T-helper 17 cell (primary cell): Measurements from ENCODE around the gene PRDM16. TPM values are rescaled to one million over a fixed set of nuclear protein-coding genes. Genes with fewer than 3 reads are reported as not detected.
A peak's percentile ranks its signal among the peaks of the same experiment; 100 is the strongest.

Source experiments
- ATAC-seq: fragments of 150-1000 bp; cut with Tn5 transposase; 2 replicates; pipeline ENCODE4 v1.10.0; 2021; ENCODE audit warnings: mild to moderate bottlenecking, moderate library complexity
- DNase-seq, 3 donors: peaks; one replicate each; pipeline versions ENCODE4 v3.0.0 to v3.0.0-alpha.2; 2020 to 2021
- H3K9me3 ChIP-seq: one replicate; pipeline ENCODE4 v1.7.0; 2013; ENCODE audit warnings: low read length, mild to moderate bottlenecking; ENCODE audit not compliant: control insufficient read depth, poor library complexity, severe bottlenecking
- H3K27ac Mint-ChIP-seq: one replicate; pipeline ENCODE4 v1.8.0; 2022; ENCODE audit warnings: mild to moderate bottlenecking, moderate library complexity, mixed read lengths
- H3K27me3 Mint-ChIP-seq: one replicate; pipeline ENCODE4 v1.8.0; 2022; ENCODE audit warnings: mixed read lengths
- H3K36me3 Mint-ChIP-seq: one replicate; pipeline ENCODE4 v1.8.0; 2022; ENCODE audit warnings: low read depth, mixed read lengths
- H3K4me1 Mint-ChIP-seq: one replicate; pipeline ENCODE4 v1.8.0; 2022; ENCODE audit warnings: mild to moderate bottlenecking, mixed read lengths
- H3K4me3 Mint-ChIP-seq: one replicate; pipeline ENCODE4 v1.8.0; 2022; ENCODE audit warnings: mild to moderate bottlenecking, moderate library complexity, mixed read lengths
- total RNA-seq, 4 donors: library from RNA in 2 of 4; stranded (reverse) in 2 of 4; gene quantifications; one replicate each; pipeline ENCODE4 v1.2.3 and lab custom pipeline; 2022 to 2026

PRDM16 gene
- total RNA-seq, 2 donors from 2014 or later, result not detected

DNA sequence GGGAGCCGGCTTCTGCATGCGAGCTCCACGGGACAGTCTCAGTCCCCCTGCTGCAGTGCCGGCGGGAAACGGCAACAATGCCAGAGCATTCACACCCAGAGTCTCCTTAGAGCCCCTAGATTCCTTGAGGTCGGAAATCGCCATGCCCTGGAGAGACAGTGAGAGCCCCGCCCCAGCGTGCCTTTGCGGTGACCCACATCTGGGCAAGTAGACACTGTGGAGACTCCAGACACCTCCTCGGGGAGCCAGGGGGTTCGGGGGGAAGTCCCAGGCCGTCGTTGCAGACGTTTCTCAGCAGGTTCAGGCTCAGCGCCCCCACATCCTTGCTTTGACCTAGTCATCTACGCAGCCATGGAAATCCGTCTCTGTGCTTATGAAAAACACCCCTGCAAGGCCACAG lies 304.2 kb downstream of the PRDM16 start:
- DNase-seq (no peak), ATAC-seq (no peak)
- no peaks in the 10 kb centered on the region for H3K36me3 Mint-ChIP-seq
- H3K4me1 Mint-ChIP-seq, result peaks cover 6% of the 10 kb centered on the region
- no peaks in the 10 kb centered on the region for H3K9me3 ChIP-seq
- H3K4me3 Mint-ChIP-seq, result no peak overlapping the region
- peaks cover 5% of the 10 kb centered on the region for H3K27me3 Mint-ChIP-seq
- no peak overlapping the region for H3K27ac Mint-ChIP-seq

DNA sequence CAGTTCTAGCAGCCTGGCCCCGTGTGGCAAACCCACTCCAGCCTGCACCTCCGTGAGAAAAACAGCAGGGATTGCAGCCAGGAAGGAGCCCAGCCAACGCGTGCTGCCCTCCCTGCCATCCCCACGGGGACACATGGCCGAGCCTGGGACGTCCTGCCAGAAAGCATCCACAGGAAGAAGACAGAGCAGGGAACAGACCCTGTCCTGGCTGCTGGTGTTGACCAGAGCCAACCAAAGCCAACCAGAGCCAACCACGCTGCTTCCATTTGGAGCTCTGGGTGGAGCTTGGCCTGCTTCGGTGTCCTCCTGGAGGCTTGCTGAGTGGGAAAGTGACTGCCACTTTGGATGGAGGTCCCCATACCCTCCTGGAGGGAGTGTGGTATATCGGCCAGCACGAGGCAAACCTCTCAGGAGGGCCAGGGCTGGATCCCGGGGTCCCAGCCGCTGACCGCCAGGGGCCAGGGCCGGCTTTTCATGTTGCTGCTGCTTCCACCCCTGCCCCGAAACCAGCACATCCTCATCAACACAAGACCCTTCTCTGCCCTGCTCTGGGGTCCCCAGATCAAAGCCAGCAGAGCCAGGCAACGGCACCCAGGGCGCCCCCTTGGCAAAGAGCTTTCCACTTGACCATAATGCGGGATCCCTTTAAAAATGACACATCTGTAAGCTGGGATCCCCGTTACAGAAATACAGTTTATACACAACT lies 304.9 kb downstream of the PRDM16 start:
- Mint-ChIP-seq H3K27ac (no peak overlapping the region), H3K4me3 (no peak overlapping the region), H3K36me3 (no peaks in the 10 kb centered on the region), H3K4me1 (peaks cover 6% of the 10 kb centered on the region), H3K27me3 (peaks cover 5% of the 10 kb centered on the region)
- no peak for DNase-seq
- H3K9me3 ChIP-seq, result no peaks in the 10 kb centered on the region
- ATAC-seq, result no peak

DNA sequence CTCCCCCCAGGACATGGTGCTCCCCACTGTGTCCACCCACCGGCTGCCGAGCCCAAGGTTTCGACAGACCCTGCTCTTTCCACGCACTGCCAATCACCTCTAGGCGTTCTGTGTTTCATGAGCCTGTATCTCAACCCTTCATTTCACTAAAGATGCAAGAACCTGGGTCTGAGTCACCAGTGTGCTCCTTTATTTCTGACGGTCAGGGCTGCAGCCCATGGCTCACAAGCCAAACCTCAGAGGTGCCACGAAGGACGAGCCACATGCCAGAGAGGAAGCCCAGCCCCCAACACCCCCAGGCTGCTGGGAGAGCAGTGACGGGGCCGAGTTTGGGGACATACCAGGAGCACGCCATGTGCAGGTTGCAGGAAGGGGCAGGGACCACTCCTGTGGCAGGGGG lies 306.2 kb downstream of the PRDM16 start:
- DNase-seq (no peak), ATAC-seq (no peak)
- Mint-ChIP-seq H3K4me1 (peaks cover 6% of the 10 kb centered on the region), H3K27ac (no peak overlapping the region), H3K27me3 (peaks cover 5% of the 10 kb centered on the region), H3K4me3 (no peak overlapping the region), H3K36me3 (no peaks in the 10 kb centered on the region)
- H3K9me3 ChIP-seq, result no peaks in the 10 kb centered on the region

DNA sequence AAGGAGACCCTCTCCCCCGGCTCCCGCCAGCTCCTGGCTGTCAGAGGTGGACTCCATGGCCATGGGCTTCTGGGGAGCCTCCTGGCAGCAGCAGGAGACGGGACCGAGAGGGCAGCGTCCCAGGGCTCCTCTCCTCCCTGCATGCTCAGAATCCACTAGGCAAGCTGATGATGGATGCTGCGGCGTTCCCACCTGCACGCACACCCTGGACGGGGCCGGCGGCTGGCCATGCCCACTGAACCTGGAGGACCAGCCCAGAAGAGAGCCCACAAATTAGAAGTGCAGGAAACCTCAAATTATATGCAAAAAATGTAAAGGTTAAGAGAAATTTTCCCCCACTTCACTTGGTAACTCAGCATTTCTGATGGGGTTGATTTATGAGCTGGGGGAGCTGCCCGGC lies 308.2 kb downstream of the PRDM16 start:
- no peak for DNase-seq
- Mint-ChIP-seq H3K36me3 (peaks cover 2% of the 10 kb centered on the region), H3K4me3 (no peak overlapping the region), H3K4me1 (peaks cover 6% of the 10 kb centered on the region), H3K27me3 (peaks cover 11% of the 10 kb centered on the region), H3K27ac (no peak overlapping the region)
- no peaks in the 10 kb centered on the region for H3K9me3 ChIP-seq
- no peak for ATAC-seq

DNA sequence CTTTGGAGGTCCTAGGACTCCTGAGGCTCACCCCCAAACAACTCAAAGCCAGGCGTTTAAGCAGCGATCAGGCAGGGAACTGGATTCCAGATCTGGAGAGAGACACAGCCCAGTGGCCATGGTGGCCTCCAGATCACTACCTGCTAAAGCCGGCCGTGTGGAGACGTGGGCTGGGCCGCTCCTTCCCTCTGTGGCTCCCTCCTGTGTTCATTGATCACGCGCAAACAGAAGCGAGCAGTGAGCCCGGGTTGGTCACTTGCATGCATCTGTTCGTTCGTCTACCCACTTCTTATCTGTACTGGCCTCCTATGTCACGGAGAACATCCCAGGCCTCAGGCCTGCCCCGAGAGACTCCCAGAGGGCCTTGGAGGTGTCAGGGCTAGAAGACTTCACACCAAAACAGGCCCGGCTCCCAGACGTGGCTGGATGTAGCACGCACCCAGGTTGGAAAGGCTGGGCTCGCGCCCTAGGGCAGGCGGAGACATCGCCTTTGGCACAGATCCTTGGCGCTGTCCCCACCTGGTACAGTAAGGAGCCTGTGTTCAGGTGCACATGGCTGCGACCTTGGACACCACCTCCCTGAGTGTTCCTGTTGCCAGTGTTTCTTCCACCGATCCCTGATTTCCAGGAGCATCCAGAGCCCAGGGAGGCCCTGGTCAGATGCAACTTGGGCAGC lies 308.7 kb downstream of the PRDM16 start:
- H3K27me3 Mint-ChIP-seq, result peaks cover 11% of the 10 kb centered on the region
- no peak overlapping the region for H3K27ac Mint-ChIP-seq
- no peak for DNase-seq
- ATAC-seq, result no peak
- peaks cover 2% of the 10 kb centered on the region for H3K36me3 Mint-ChIP-seq
- H3K4me1 Mint-ChIP-seq, result peaks cover 2% of the 10 kb centered on the region
- H3K9me3 ChIP-seq, result no peaks in the 10 kb centered on the region
- H3K4me3 Mint-ChIP-seq, result no peak overlapping the region

DNA sequence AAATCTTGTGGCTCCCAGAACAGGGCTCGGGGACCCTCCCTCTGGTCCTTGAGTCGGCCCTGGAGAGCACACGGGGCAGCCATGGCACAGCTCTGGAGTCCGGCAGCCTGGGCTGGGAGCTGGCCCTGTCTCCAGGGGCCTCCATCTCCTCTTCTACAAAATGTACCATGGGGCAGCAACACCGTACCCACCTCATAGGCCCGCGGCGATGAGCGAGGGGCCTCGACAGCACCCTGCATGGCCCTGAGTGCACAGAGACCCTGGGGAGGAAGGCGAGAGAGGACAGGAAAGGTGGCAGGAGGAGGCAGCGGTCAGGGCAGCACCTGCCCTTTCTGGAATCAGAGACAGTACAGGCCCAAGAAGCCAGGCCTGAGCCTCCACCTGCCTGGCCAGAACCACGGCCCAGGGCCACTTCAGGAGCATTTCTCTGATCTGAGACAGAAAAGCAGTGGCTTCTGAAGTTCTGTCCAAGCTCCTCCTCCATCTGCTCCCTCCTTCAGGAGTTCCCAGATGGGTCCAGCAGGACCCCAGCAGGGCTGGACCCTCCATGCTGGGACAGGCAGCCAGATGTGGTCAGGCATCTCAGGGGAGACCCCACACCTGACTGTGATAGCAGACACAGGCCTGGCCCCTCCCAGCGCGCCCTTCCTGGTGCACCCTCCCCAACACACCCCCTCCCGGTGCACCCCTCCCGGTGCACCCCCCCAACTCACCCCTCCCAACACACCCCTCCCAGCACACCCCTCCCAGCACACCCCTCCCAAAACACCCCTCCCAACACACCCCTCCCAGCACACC lies 309.6 kb downstream of the PRDM16 start:
- peaks cover 2% of the 10 kb centered on the region for H3K36me3 Mint-ChIP-seq
- no peaks in the 10 kb centered on the region for H3K9me3 ChIP-seq
- H3K4me1 Mint-ChIP-seq, result peaks cover 2% of the 10 kb centered on the region
- peaks cover 13% of the 10 kb centered on the region for H3K27me3 Mint-ChIP-seq
- H3K4me3 Mint-ChIP-seq, result no peak overlapping the region
- H3K27ac Mint-ChIP-seq, result no peak overlapping the region
- ATAC-seq (no peak), DNase-seq (no peak)

DNA sequence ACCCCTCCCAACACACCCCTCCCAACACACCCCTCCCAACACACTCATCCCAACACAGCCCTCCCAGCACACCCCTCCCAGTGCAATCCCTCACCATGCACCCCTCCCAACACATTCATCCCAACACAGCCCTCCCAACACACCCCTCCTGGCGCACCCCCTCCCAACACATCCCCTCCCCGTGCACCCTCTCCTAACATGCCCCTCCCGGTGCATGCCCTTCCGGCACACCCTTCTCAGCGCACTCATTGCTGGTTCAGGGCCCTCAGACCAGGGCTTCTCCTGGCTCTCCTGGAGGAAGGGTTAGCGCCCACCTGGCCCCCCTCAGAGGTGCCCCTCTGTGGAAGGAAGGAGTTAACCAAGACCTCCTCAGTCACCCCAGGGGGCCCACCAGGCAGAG lies 310.9 kb downstream of the PRDM16 start:
- DNase-seq, result no peak
- ATAC-seq, result no peak
- Mint-ChIP-seq H3K4me3 (no peak overlapping the region), H3K27me3 (peaks cover 17% of the 10 kb centered on the region), H3K4me1 (no peaks in the 10 kb centered on the region), H3K36me3 (peaks cover 2% of the 10 kb centered on the region), H3K27ac (no peak overlapping the region)
- no peaks in the 10 kb centered on the region for H3K9me3 ChIP-seq

DNA sequence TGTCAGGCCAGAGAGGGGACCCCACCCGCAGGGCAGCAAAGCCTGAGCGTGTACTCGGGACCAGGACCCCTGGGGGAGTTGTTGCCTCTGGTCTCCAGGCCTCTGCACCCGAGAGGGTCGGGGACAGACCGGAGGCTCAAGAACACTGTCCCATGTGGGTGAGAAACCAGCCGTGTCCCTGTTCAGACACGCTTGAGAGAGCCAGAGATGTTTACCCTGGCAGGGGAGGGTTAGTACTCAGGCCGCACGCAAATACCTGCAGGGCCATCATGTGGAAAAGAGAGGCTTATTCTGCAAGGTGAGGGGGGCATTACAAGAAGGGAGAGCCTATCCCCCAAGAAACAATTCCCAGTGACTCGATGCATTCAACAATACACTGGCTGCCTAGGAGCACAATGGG lies 311.5 kb downstream of the PRDM16 start:
- DNase-seq (no peak), ATAC-seq (no peak)
- Mint-ChIP-seq H3K27me3 (peaks cover 17% of the 10 kb centered on the region), H3K36me3 (peaks cover 2% of the 10 kb centered on the region), H3K4me3 (no peak overlapping the region), H3K4me1 (no peaks in the 10 kb centered on the region), H3K27ac (no peak overlapping the region)
- no peaks in the 10 kb centered on the region for H3K9me3 ChIP-seq

DNA sequence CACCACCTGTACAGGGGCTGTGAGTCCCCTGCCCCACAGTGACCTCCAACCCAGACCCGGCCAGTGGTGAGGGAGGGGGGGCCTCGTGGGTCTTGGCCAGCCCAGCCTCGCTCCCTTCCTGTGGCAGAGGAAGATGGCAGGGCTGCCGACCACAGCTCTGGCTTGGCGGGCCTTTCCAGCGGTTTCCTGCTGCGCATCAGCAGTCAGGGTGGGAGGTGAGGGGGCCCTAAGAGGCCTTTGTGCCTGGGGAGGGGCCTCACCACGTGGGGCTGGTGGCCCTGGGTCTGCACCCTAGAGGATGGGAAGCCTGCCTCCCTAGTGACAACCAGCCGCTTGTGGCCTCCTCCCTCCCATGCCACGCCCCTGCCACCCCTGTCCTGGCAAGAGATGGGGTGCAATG lies 312.9 kb downstream of the PRDM16 start:
- Mint-ChIP-seq H3K36me3 (peaks cover 2% of the 10 kb centered on the region), H3K27ac (no peak overlapping the region), H3K4me1 (no peaks in the 10 kb centered on the region), H3K4me3 (no peak overlapping the region), H3K27me3 (peaks cover 15% of the 10 kb centered on the region)
- DNase-seq (no peak), ATAC-seq (no peak)
- H3K9me3 ChIP-seq, result no peaks in the 10 kb centered on the region

DNA sequence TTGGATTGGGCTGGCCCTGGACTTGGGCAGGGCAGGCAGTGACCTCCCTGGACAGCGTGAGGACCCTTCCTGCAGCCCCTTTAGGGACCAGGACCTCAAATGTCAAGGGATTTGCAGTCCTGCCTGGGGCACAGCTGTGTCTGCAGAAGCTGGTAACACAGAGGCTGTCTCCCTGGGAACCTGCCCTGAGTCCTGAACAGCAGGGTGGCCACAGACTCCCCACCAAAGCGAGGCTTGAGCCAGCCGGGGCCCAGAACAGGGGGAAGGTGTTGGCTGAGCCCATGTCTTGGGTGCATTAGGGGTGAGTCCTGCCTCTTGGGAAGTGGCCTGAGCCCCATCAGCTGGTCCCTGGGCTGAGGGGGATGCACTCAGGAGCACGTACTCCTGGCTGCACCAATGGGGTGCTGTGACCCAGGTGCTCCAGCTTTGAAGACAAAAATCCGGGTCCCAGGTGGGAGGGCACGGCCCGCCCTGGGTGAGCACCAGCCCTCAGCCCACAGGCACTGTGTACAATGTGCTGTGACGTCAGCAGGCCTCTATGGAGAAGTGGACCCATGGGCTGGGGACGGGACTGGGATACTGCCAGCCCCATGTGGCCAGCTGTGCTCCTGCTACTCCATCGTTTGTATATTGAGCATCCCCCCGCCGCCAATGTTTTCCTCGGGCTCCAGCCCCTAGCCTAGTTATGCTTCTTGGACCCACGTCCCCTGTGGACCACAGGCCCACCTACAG lies 313.5 kb downstream of the PRDM16 start:
- H3K27me3 Mint-ChIP-seq, result peaks cover 18% of the 10 kb centered on the region
- H3K9me3 ChIP-seq, result no peaks in the 10 kb centered on the region
- peaks cover 2% of the 10 kb centered on the region for H3K36me3 Mint-ChIP-seq
- no peak for ATAC-seq
- H3K4me1 Mint-ChIP-seq, result no peaks in the 10 kb centered on the region
- H3K27ac Mint-ChIP-seq, result no peak overlapping the region
- no peak overlapping the region for H3K4me3 Mint-ChIP-seq
- no peak for DNase-seq

DNA sequence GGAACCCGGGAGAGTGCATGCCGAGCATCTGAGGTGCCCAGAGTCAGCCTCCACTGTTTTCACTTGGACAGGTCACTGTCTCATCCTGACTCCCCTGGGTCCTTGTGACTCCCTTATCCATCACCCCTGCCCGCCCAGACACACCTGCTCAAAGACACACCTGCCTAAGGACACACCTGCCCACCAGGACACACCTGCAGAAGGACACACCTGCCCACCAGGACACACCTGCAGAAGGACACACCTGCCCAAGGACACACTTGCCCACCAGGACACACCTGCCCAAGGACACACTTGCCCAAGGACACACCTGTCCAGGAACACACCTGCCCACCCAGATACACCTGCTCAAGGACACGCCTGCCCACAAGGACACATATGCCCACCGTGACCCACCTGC lies 314.7 kb downstream of the PRDM16 start:
- Mint-ChIP-seq H3K27me3 (peaks cover 30% of the 10 kb centered on the region), H3K27ac (no peak overlapping the region), H3K4me3 (no peak overlapping the region), H3K36me3 (peaks cover 5% of the 10 kb centered on the region), H3K4me1 (no peaks in the 10 kb centered on the region)
- ATAC-seq (no peak), DNase-seq (no peak)
- no peaks in the 10 kb centered on the region for H3K9me3 ChIP-seq

DNA sequence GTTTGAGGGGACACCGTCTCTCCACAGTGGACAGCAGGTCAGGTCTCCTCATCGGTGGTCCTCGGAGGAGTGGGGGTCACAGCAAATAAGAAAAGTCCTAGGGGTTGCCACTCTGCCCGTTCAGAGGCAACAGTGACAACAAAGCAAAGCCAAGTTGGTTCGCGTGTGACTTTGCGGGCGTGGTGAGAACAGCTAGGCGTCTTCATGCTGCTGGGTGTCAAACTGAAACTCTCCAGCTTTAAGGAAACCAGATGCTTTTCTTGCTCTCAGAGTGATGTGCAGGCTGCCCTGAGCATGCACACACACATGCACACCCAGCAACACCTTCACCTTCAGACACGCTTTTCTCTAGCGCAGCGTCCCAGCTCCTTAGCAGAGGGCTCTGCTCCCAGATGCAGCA lies 315.4 kb downstream of the PRDM16 start:
- Mint-ChIP-seq H3K4me3 (peak overlapping the region; percentile 41), H3K27me3 (peaks cover 34% of the 10 kb centered on the region), H3K36me3 (peaks cover 5% of the 10 kb centered on the region), H3K4me1 (no peaks in the 10 kb centered on the region), H3K27ac (no peak overlapping the region)
- DNase-seq, result no peak
- ATAC-seq, result no peak
- no peaks in the 10 kb centered on the region for H3K9me3 ChIP-seq
